ENCODE data around the gene DGAT2. TPM values are rescaled to one million over a fixed set of nuclear protein-coding genes. Genes with fewer than 3 reads are reported as not detected.

DGAT2 gene
- total RNA-seq, 1 donor from 2014 or later, result 0.76 TPM

DNA sequence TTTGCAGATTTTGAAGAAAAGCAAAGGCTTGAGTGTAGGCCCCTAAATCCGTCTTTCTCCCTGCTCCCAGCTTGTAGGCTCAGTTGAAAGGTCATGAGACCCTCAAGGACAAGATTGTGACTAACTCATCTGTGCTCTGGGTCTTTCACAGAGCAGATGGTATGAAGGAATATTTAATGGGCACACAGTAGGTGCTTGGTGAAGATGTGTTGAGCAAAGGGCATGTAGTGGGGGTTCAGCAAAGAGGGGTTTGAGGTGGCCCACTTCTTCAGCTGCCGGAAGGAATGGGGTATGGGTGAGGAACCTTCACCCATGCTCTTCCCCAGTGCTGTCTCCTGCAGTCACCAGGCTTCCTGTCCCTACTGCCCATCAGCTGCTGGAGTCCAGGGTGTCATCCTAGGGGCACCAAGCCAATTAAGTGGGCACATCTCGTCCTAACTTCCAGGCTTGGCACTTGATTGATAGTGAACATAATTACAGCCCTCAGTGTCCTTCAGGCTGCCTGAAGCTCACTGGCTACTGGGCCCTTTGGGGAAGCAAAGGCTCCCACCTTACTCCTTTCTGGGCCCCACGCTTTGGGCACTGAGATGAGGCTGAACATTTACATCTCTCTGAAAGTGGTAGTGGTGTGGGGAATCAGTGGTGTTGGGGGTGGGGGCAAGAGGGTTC lies 15.0 kb downstream of the DGAT2 start:
- H3K36me3 Mint-ChIP-seq (ENCODE audit: unreplicated experiment), result no peaks in the 10 kb centered on the region
- no peak overlapping the region for H3K27ac Mint-ChIP-seq (ENCODE audit: unreplicated experiment)
- H3K4me3 Mint-ChIP-seq (ENCODE audit: unreplicated experiment), result no peak overlapping the region

DNA sequence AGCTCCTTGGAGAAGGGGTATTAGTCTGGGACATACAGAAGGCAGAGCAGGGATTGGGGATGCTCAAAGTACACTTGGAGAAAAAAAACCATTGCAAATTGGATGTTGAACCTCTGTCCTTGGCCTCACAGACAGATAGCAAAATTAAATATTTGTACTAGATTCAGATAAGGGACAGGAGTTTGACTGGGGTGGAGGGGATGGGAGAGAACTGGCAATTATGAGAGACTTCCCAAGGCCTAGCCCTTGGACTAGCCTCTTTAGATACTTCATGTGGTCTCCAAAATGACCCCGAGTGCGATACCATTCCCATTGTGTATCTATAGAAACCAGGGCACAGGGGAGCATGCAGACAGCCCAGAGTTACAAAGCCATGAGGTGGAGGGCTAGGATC lies 15.5 kb downstream of the DGAT2 start:
- no peaks in the 10 kb centered on the region for H3K9me3 Mint-ChIP-seq (ENCODE audit: unreplicated experiment)
- no peaks in the 10 kb centered on the region for H3K36me3 Mint-ChIP-seq (ENCODE audit: unreplicated experiment)
- H3K27me3 Mint-ChIP-seq (ENCODE audit: unreplicated experiment), result no peaks in the 10 kb centered on the region
- H3K4me1 Mint-ChIP-seq (ENCODE audit: low read depth, unreplicated experiment), result no peaks in the 10 kb centered on the region
- TF ChIP-seq, protein P1, sequence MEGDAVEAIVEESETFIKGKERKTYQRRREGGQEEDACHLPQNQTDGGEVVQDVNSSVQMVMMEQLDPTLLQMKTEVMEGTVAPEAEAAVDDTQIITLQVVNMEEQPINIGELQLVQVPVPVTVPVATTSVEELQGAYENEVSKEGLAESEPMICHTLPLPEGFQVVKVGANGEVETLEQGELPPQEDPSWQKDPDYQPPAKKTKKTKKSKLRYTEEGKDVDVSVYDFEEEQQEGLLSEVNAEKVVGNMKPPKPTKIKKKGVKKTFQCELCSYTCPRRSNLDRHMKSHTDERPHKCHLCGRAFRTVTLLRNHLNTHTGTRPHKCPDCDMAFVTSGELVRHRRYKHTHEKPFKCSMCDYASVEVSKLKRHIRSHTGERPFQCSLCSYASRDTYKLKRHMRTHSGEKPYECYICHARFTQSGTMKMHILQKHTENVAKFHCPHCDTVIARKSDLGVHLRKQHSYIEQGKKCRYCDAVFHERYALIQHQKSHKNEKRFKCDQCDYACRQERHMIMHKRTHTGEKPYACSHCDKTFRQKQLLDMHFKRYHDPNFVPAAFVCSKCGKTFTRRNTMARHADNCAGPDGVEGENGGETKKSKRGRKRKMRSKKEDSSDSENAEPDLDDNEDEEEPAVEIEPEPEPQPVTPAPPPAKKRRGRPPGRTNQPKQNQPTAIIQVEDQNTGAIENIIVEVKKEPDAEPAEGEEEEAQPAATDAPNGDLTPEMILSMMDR (IDR thresholded peaks at IDR 0.05; ENCODE audit: partially characterized antibody, unreplicated experiment), result no peak
- H3K4me3 Mint-ChIP-seq (ENCODE audit: unreplicated experiment), result no peak overlapping the region
- H3K27ac Mint-ChIP-seq (ENCODE audit: unreplicated experiment), result no peak overlapping the region
- no peak for DNase-seq

More for the DNA sequence above, 15.0 kb downstream of the DGAT2 start:
- TF ChIP-seq, protein P1 (IDR thresholded peaks at IDR 0.05; ENCODE audit: partially characterized antibody, unreplicated experiment), result no peak
- H3K27me3 Mint-ChIP-seq (ENCODE audit: unreplicated experiment), result no peaks in the 10 kb centered on the region
- DNase-seq, result no peak
- no peaks in the 10 kb centered on the region for H3K4me1 Mint-ChIP-seq (ENCODE audit: low read depth, unreplicated experiment)
- H3K9me3 Mint-ChIP-seq (ENCODE audit: unreplicated experiment), result no peaks in the 10 kb centered on the region

DNA sequence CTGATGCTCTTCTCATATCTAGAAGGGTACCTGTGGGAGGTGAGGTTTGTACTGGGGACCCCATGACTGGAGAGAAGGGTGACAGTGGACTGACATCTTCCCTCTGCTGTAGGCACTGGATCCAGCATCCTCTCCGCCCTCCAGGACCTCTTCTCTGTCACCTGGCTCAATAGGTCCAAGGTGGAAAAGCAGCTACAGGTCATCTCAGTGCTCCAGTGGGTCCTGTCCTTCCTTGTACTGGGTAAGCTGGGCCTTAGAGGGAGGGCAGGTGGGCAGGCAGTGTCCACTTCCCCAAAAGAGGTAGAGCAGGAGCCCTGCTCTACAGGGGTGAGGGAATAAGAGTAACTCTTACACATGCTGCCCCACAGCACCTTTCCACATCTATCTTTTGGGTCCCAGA lies 15.9 kb downstream of the DGAT2 start:
- TF ChIP-seq, protein P1 (IDR thresholded peaks at IDR 0.05; ENCODE audit: partially characterized antibody, unreplicated experiment), result no peak
- Mint-ChIP-seq H3K9me3 (ENCODE audit: unreplicated experiment) (no peaks in the 10 kb centered on the region), H3K27ac (ENCODE audit: unreplicated experiment) (no peak overlapping the region), H3K27me3 (ENCODE audit: unreplicated experiment) (no peaks in the 10 kb centered on the region), H3K4me1 (ENCODE audit: low read depth, unreplicated experiment) (no peaks in the 10 kb centered on the region), H3K36me3 (ENCODE audit: unreplicated experiment) (no peaks in the 10 kb centered on the region), H3K4me3 (ENCODE audit: unreplicated experiment) (no peak overlapping the region)
- no peak for DNase-seq

DNA sequence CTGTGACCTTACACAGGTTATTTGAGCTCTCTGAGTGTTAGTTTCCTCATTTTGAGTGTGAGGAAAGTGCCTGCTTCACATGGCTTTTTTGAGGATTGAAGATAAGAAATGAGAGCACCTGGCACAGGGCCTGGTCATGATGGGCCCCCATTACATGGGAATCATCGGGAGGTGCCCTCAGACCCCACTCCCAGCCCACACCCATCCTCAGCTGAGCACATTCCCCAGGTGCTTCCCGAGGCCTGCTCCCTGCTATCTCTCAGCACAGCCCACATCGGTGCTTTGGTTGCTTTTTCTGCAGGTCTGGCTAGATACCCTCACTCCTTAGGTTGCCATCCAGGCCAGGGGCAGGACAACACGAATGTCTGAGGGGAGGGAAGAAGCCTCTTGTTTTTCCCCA lies 16.6 kb downstream of the DGAT2 start:
- DNase-seq, result no peak
- H3K27me3 Mint-ChIP-seq (ENCODE audit: unreplicated experiment), result no peaks in the 10 kb centered on the region
- no peaks in the 10 kb centered on the region for H3K36me3 Mint-ChIP-seq (ENCODE audit: unreplicated experiment)
- no peaks in the 10 kb centered on the region for H3K4me1 Mint-ChIP-seq (ENCODE audit: low read depth, unreplicated experiment)
- H3K4me3 Mint-ChIP-seq (ENCODE audit: unreplicated experiment), result no peak overlapping the region
- H3K27ac Mint-ChIP-seq (ENCODE audit: unreplicated experiment), result no peak overlapping the region
- H3K9me3 Mint-ChIP-seq (ENCODE audit: unreplicated experiment), result no peaks in the 10 kb centered on the region
- TF ChIP-seq, protein P1 (IDR thresholded peaks at IDR 0.05; ENCODE audit: partially characterized antibody, unreplicated experiment), result no peak

DNA sequence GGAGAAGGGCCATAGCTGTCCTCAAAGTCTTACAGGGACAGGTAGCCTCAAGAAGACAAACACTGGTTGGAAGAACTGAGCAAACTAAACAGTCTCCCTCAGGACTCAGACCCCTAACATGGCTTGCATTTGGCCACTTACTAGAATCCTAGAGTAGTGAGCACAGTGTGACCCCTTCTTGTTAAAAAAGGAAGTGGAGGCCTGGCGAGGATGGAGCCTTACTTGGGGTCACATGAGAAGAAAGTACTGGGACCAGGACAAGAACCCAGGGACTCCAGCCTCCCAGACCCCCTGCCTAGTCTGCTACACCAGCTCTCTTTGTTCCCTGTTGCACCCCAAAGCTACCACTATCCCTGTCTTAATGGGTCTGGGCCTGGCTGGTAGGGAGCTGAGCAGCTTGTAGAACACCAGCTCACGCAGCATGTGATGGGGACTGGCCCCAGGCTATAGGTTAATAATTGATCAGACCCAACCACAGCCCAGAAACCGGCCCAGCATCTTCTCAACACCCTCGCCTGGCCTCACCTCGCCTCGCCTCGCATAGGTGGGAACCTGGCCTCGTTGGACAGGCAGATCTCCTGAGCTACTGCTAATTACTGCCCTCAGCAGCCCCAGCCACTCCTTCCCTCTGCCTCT lies 17.6 kb downstream of the DGAT2 start:
- Mint-ChIP-seq H3K4me1 (ENCODE audit: low read depth, unreplicated experiment) (no peaks in the 10 kb centered on the region), H3K27me3 (ENCODE audit: unreplicated experiment) (no peaks in the 10 kb centered on the region), H3K9me3 (ENCODE audit: unreplicated experiment) (no peaks in the 10 kb centered on the region), H3K4me3 (ENCODE audit: unreplicated experiment) (no peak overlapping the region), H3K27ac (ENCODE audit: unreplicated experiment) (no peak overlapping the region), H3K36me3 (ENCODE audit: unreplicated experiment) (no peaks in the 10 kb centered on the region)
- TF ChIP-seq, protein P1 (IDR thresholded peaks at IDR 0.05; ENCODE audit: partially characterized antibody, unreplicated experiment), result no peak
- DNase-seq, result no peak

All from glutamatergic neuron (in vitro differentiated cells).